Vagina (tissue), 2 donors: Measurements from ENCODE around the gene TEX48. TPM values are rescaled to one million over a fixed set of nuclear protein-coding genes. Genes with fewer than 3 reads are reported as not detected.

Experiments
- DNase-seq, 2 donors: peaks; one replicate each; pipeline ENCODE4 v3.0.0-alpha.2; 2017; ENCODE audit errors: extremely low spot score in 2 of 2
- H3K27ac ChIP-seq: fragments of 200-600 bp; sonication (generic); one replicate; pipeline ENCODE4 v1.5.1; 2019
- H3K27me3 ChIP-seq: fragments of 200-600 bp; sonication (generic); one replicate; pipeline ENCODE4 v1.5.1; 2019
- H3K36me3 ChIP-seq, 2 donors: fragments of 200-600 bp; sonication (generic); one replicate each; pipeline ENCODE4 v1.5.1; 2017 to 2019
- H3K4me1 ChIP-seq: fragments of 200-600 bp; sonication (generic); one replicate; pipeline ENCODE4 v1.5.1; 2019
- H3K4me3 ChIP-seq, 2 donors: fragments of 200-600 bp; sonication (generic); 1 replicate in 1 of 2; 2 replicates in 1 of 2; pipeline ENCODE4 v1.5.1; 2016 to 2019
- H3K9me3 ChIP-seq: fragments of 200-600 bp; sonication (generic); one replicate; pipeline ENCODE4 v1.5.1; 2019
- CTCF ChIP-seq, 3 experiments: fragments of 450-650 bp in 2 of 3; fragments of 200-600 bp in 1 of 3; sonication (generic) in 1 of 3; IDR thresholded peaks; one replicate each; pipeline ENCODE4 v1.5.1; 2017 to 2019; ENCODE audit warnings: antibody characterized with exemption in 3 of 3, mild to moderate bottlenecking in 2 of 3, moderate library complexity in 2 of 3
- POLR2A ChIP-seq, 2 donors: fragments of 450-650 bp; IDR thresholded peaks; one replicate each; pipeline ENCODE4 v1.6.1; 2017; ENCODE audit warnings: antibody characterized with exemption in 2 of 2, mild to moderate bottlenecking in 2 of 2, moderate library complexity in 2 of 2
- POLR2AphosphoS5 ChIP-seq, 2 donors: sonication (generic); formaldehyde crosslinking; IDR thresholded peaks; one replicate each; pipeline ENCODE4 v1.9.0; 2017; ENCODE audit warnings: antibody characterized with exemption in 2 of 2, mild to moderate bottlenecking in 2 of 2, low read depth in 1 of 2; ENCODE audit not compliant: insufficient read depth in 1 of 2
- intact Hi-C: fragments of 100-400 bp; cut with DNase I; formaldehyde crosslinking; loops from one replicate; pipeline ENCODE4 v1.15.1; 2023
- total RNA-seq: library from RNA; depleted of rRNA; stranded (reverse); fragments of >200 nt; gene quantifications from one replicate; pipeline ENCODE4 v1.2.3, GENCODE V29; 2016

Gene TEX48
- total RNA-seq, 1 donor from 2014 or later, result not detected

DNA sequence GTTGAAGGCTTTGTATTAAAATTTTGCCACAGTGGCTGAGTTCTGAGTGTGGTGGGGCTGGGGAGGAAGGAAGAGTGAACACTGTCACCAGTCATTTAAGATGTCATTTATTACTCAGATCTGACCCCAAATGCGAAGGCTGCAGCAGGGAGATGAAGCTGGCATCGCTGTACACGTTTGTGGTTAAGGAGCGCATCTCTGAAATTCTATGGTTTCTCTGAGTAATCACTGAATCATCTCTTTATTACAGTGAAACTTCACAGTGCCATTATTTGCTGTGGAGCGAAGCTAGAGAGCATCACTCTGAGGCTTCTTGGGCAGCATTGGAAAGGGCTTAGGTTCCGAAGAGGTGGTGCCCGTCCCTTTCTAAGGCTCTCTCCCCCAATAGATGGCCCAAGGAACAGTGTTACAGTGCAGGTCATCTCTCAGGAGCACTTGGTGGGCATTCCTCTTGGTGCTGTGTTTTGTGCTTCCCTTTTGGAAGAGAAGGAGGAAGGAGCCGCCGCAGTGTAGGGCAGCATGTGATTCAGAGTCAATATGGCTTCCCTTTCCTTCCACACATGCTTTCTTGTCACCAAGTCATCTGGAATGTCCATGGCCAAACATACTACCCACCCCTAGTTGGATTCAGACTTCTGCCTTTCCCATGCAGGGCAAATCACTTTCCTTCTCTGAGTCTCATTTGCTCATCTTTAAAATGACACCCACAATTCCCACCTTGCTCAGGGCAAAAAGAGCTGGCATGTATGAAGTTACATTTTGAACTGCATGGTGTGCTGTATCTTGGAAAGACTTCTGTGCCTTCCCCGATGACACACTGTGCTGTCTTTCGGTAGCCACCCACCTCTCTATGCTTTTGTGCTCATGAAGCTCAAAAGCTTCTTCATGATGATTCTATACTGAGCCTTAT, 9.3 kb upstream of the TEX48 start:
- Histone ChIP-seq H3K4me1 (peaks cover 29% of the 10 kb centered on the region), H3K27ac (no peak overlapping the region)
- intact Hi-C loops, result no loop called here

DNA sequence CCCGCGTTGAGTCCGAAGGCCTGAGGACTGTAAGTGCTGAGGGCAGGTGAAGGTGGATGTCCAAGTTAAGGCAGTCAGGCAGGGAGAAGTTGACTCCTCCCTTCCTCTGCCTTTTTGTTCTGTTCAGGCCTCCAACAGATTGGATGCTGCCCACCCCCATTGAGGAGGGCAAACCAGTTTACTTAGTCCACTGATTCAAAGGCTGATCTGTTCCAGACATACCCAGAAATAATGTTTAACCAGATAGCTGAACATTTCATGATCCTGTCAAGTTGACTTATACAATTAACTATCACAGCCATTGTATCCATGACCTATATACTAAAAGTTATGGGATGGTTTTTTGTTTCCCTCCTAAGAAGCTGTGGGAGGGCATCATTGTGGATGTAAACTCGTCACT, 8.3 kb upstream of the TEX48 start:
- Histone ChIP-seq H3K9me3 (no peaks in the 10 kb centered on the region), H3K27me3 (no peaks in the 10 kb centered on the region), H3K4me1 (peaks cover 29% of the 10 kb centered on the region), H3K27ac (no peak overlapping the region), H3K36me3 (no peaks in the 10 kb centered on the region), H3K4me3 (no peak overlapping the region)
- DNase-seq, result no peak
- intact Hi-C loops, result no loop called here
- no peak for TF ChIP-seq POLR2A (IDR thresholded peaks at IDR 0.05)
- TF ChIP-seq POLR2AphosphoS5 (IDR thresholded peaks at IDR 0.05; ENCODE audit: insufficient read depth in 1 of 2, low read depth in 1 of 2), result no peak
- TF ChIP-seq CTCF (IDR thresholded peaks at IDR 0.05), result no peak

More for the DNA sequence above, 9.3 kb upstream of the TEX48 start:
- Histone ChIP-seq H3K36me3 (no peaks in the 10 kb centered on the region), H3K9me3 (no peaks in the 10 kb centered on the region), H3K4me3 (no peak overlapping the region), H3K27me3 (no peaks in the 10 kb centered on the region)
- no peak for DNase-seq
- TF ChIP-seq POLR2AphosphoS5 (IDR thresholded peaks at IDR 0.05; ENCODE audit: insufficient read depth in 1 of 2, low read depth in 1 of 2) (peak in 1 of 2 donors; percentile 19), POLR2A (IDR thresholded peaks at IDR 0.05) (no peak)

DNA sequence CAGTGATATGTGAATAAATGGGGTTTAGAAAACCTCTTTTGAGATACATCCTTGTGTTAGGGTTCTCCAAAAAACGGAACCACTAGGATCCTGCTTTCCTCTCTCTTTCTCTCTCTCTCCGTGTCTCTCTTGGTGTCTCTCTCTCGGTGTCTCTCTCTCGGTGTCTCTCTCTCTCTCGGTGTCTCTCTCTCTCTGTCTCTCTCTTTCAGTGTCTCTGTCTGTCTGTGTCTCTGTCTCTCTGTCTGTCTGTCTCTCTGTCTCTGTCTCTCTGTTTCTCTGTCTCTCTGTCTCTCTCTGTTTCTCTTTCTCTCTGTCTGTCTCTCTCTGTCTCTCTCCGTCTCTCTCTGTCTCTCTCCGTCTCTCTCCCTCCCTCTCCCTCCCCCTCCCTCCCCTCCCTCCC, 7.8 kb upstream of the TEX48 start:
- Histone ChIP-seq H3K4me1 (peaks cover 29% of the 10 kb centered on the region), H3K27ac (no peak overlapping the region), H3K4me3 (no peak overlapping the region), H3K27me3 (no peaks in the 10 kb centered on the region), H3K9me3 (no peaks in the 10 kb centered on the region), H3K36me3 (no peaks in the 10 kb centered on the region)
- no peak for DNase-seq
- TF ChIP-seq POLR2A (IDR thresholded peaks at IDR 0.05) (no peak), CTCF (IDR thresholded peaks at IDR 0.05) (no peak), POLR2AphosphoS5 (IDR thresholded peaks at IDR 0.05; ENCODE audit: insufficient read depth in 1 of 2, low read depth in 1 of 2) (no peak)
- intact Hi-C loops, result no loop called here

- intact Hi-C loops, result no loop called here
- Histone ChIP-seq H3K4me3 (no peak overlapping the region), H3K27ac (no peak overlapping the region), H3K9me3 (no peaks in the 10 kb centered on the region), H3K27me3 (no peaks in the 10 kb centered on the region), H3K36me3 (no peaks in the 10 kb centered on the region), H3K4me1 (peaks cover 23% of the 10 kb centered on the region)
- no peak for DNase-seq
- no peak for TF ChIP-seq POLR2A (IDR thresholded peaks at IDR 0.05)
- TF ChIP-seq POLR2AphosphoS5 (IDR thresholded peaks at IDR 0.05; ENCODE audit: insufficient read depth in 1 of 2, low read depth in 1 of 2), result no peak
- TF ChIP-seq CTCF (IDR thresholded peaks at IDR 0.05), result no peak
Measured at GRCh38 chr9:114688909-114689610, 7.1 kb upstream of the TEX48 start.

DNA sequence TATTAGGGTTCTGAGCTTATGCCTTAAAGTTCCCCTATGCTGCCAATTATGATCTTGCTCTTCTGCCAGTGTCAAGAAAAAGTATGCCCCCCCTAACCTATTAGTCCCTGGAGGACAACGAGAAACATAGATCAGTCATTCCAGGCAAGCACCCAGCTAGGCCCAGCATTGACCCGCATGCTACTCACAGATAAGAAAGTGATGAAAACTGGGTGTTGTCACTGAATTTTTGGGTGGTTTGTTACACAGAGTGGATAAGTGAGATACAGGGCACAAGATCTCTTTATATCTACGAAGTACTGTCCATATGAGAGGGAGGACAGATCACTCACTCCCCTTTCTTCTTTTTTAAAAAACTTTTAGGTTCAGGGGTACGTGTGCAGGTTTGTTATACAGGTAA, 6.4 kb upstream of the TEX48 start:
- H3K9me3 ChIP-seq, result no peaks in the 10 kb centered on the region
- H3K27me3 ChIP-seq, result no peaks in the 10 kb centered on the region
- no peaks in the 10 kb centered on the region for H3K36me3 ChIP-seq
- no peak for DNase-seq
- intact Hi-C loops, result no loop called here
- no peak overlapping the region for H3K27ac ChIP-seq
- no peak for TF ChIP-seq CTCF (IDR thresholded peaks at IDR 0.05)
- H3K4me1 ChIP-seq, result peaks cover 16% of the 10 kb centered on the region
- H3K4me3 ChIP-seq, result no peak overlapping the region
